Neural cell (in vitro differentiated cells): ENCODE results near the gene CENPX. TPM values are rescaled to one million over a fixed set of nuclear protein-coding genes. Genes with fewer than 3 reads are reported as not detected.

Experiments used
- H2AFZ ChIP-seq: fragments of 200-600, 300-800 bp; sonication (generic), shearing (Covaris generic); 2 replicates; pipeline ENCODE4 v1.6.0; 2014; ENCODE audit warnings: low read depth, mild to moderate bottlenecking, antibody characterized with exemption, low read length, moderate library complexity
- H3F3A ChIP-seq: fragments of 200-600 bp; shearing (Covaris generic); 2 replicates; pipeline ENCODE4 v1.6.1; 2016; ENCODE audit warnings: mild to moderate bottlenecking, moderate library complexity, mixed read lengths, antibody characterized with exemption, low read length; ENCODE audit not compliant: insufficient read depth, poor library complexity, severe bottlenecking
- H3K27ac ChIP-seq: fragments of 200-600, 300-800 bp; sonication (generic), shearing (Covaris generic); 2 replicates; pipeline ENCODE4 v1.5.1; 2014; ENCODE audit warnings: mild to moderate bottlenecking, low read length, moderate library complexity
- H3K27me3 ChIP-seq: fragments of 300-800, 200-600 bp; sonication (generic), shearing (Covaris generic); 2 replicates; pipeline ENCODE4 v1.6.0; 2014; ENCODE audit warnings: mild to moderate bottlenecking, low read depth, low read length, moderate library complexity; ENCODE audit not compliant: insufficient read depth
- H3K36me3 ChIP-seq: fragments of 300-800, 200-600 bp; sonication (generic), shearing (Covaris generic); 2 replicates; pipeline ENCODE4 v1.5.1; 2014; ENCODE audit warnings: mild to moderate bottlenecking, antibody characterized with exemption, low read length, moderate library complexity; ENCODE audit not compliant: insufficient read depth
- H3K4me2 ChIP-seq: fragments of 300-800, 200-600 bp; sonication (generic), shearing (Covaris generic); 2 replicates; pipeline ENCODE4 v1.6.0; 2014; ENCODE audit warnings: mild to moderate bottlenecking, low read length
- H3K4me3 ChIP-seq: fragments of 300-800, 200-600 bp; sonication (generic), shearing (Covaris generic); 2 replicates; pipeline ENCODE4 v1.5.1; 2014; ENCODE audit warnings: mild to moderate bottlenecking, low read length, moderate library complexity
- H3K79me2 ChIP-seq: fragments of 200-600 bp; shearing (Covaris generic); replicated peaks from 2 replicates; pipeline ENCODE4 v1.6.0; 2014; ENCODE audit warnings: mild to moderate bottlenecking, low read length, moderate library complexity; ENCODE audit not compliant: insufficient read depth
- H3K9ac ChIP-seq: fragments of 300-800, 200-600 bp; sonication (generic), shearing (Covaris generic); 2 replicates; pipeline ENCODE4 v1.6.1; 2016; ENCODE audit warnings: mild to moderate bottlenecking, low read length, mixed read lengths
- H3K9me2 ChIP-seq: fragments of 200-600 bp; shearing (Covaris generic); 2 replicates; pipeline ENCODE4 v1.6.1; 2016; ENCODE audit warnings: mild to moderate bottlenecking, low read length, mixed read lengths; ENCODE audit not compliant: insufficient read depth
- H3K9me3 ChIP-seq: fragments of 200-600, 300-800 bp; sonication (generic), shearing (Covaris generic); 2 replicates; pipeline ENCODE4 v1.6.1; 2016; ENCODE audit warnings: mild to moderate bottlenecking, mixed run types, low read length, moderate library complexity, mixed read lengths
- H4K20me1 ChIP-seq: fragments of 200-600 bp; shearing (Covaris generic); 2 replicates; pipeline ENCODE4 v1.6.1; 2016; ENCODE audit warnings: mild to moderate bottlenecking, mixed run types; ENCODE audit not compliant: insufficient read depth
- EP300 ChIP-seq: fragments of 450-650 bp; conservative IDR thresholded peaks from 2 replicates; pipeline ENCODE4 v1.6.1; 2014; ENCODE audit warnings: antibody characterized with exemption, mild to moderate bottlenecking, moderate library complexity; ENCODE audit not compliant: poor library complexity, severe bottlenecking
- EZH2 ChIP-seq: fragments of 200-600, 300-800 bp; shearing (Covaris generic), sonication (generic); IDR thresholded peaks from 2 replicates; pipeline ENCODE4 v1.6.1; 2014; ENCODE audit warnings: antibody characterized with exemption, low read length, borderline replicate concordance, mild to moderate bottlenecking; ENCODE audit not compliant: insufficient read depth, poor library complexity, severe bottlenecking
- MXI1 ChIP-seq: fragments of 450-650 bp; conservative IDR thresholded peaks from 2 replicates; pipeline ENCODE4 v1.6.1; 2014; ENCODE audit warnings: antibody characterized with exemption, mild to moderate bottlenecking; ENCODE audit not compliant: poor library complexity, severe bottlenecking
- POLR2AphosphoS5 ChIP-seq: IDR thresholded peaks from 2 replicates; pipeline ENCODE4 v1.6.1; 2012
- RAD21 ChIP-seq: fragments of 450-650 bp; conservative IDR thresholded peaks from 2 replicates; pipeline ENCODE4 v1.6.1; 2014; ENCODE audit warnings: antibody characterized with exemption, mild to moderate bottlenecking, moderate library complexity
- SMC3 ChIP-seq: fragments of 450-650 bp; conservative IDR thresholded peaks from 2 replicates; pipeline ENCODE4 v1.6.1; 2014; ENCODE audit warnings: antibody characterized with exemption, mild to moderate bottlenecking, moderate library complexity; ENCODE audit not compliant: poor library complexity
- TAF1 ChIP-seq: IDR thresholded peaks from 2 replicates; pipeline ENCODE4 v1.6.1; 2012; ENCODE audit warnings: low read depth
- polyA plus RNA-seq: library from polyadenylated mRNA; depleted of rRNA; stranded (reverse); fragments of >200 nt; gene quantifications from 2 replicates; pipeline ENCODE4 v1.2.3, GENCODE V29; 2014
- TF ChIP-seq, protein P1 (sequence below): fragments of 450-650 bp; IDR thresholded peaks from 2 replicates; pipeline ENCODE4 v1.5.1; 2014; ENCODE audit warnings: antibody characterized with exemption, mild to moderate bottlenecking, moderate library complexity; ENCODE audit not compliant: poor library complexity, severe bottlenecking
- TF ChIP-seq, protein P2 (sequence below): IDR thresholded peaks from 2 replicates; pipeline ENCODE4 v1.6.1; 2012; ENCODE audit warnings: borderline replicate concordance

CENPX gene
- polyA plus RNA-seq, 1 donor from 2014 or later = 205 TPM

- no peaks in the 10 kb centered on the region for H3K27me3 ChIP-seq
- TF ChIP-seq EP300 = no peak
- no peak for TF ChIP-seq RAD21
- TF ChIP-seq MXI1 = no peak
- TF ChIP-seq, protein P1, sequence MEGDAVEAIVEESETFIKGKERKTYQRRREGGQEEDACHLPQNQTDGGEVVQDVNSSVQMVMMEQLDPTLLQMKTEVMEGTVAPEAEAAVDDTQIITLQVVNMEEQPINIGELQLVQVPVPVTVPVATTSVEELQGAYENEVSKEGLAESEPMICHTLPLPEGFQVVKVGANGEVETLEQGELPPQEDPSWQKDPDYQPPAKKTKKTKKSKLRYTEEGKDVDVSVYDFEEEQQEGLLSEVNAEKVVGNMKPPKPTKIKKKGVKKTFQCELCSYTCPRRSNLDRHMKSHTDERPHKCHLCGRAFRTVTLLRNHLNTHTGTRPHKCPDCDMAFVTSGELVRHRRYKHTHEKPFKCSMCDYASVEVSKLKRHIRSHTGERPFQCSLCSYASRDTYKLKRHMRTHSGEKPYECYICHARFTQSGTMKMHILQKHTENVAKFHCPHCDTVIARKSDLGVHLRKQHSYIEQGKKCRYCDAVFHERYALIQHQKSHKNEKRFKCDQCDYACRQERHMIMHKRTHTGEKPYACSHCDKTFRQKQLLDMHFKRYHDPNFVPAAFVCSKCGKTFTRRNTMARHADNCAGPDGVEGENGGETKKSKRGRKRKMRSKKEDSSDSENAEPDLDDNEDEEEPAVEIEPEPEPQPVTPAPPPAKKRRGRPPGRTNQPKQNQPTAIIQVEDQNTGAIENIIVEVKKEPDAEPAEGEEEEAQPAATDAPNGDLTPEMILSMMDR = no peak
- TF ChIP-seq EZH2 = no peak
- TF ChIP-seq, protein P2, sequence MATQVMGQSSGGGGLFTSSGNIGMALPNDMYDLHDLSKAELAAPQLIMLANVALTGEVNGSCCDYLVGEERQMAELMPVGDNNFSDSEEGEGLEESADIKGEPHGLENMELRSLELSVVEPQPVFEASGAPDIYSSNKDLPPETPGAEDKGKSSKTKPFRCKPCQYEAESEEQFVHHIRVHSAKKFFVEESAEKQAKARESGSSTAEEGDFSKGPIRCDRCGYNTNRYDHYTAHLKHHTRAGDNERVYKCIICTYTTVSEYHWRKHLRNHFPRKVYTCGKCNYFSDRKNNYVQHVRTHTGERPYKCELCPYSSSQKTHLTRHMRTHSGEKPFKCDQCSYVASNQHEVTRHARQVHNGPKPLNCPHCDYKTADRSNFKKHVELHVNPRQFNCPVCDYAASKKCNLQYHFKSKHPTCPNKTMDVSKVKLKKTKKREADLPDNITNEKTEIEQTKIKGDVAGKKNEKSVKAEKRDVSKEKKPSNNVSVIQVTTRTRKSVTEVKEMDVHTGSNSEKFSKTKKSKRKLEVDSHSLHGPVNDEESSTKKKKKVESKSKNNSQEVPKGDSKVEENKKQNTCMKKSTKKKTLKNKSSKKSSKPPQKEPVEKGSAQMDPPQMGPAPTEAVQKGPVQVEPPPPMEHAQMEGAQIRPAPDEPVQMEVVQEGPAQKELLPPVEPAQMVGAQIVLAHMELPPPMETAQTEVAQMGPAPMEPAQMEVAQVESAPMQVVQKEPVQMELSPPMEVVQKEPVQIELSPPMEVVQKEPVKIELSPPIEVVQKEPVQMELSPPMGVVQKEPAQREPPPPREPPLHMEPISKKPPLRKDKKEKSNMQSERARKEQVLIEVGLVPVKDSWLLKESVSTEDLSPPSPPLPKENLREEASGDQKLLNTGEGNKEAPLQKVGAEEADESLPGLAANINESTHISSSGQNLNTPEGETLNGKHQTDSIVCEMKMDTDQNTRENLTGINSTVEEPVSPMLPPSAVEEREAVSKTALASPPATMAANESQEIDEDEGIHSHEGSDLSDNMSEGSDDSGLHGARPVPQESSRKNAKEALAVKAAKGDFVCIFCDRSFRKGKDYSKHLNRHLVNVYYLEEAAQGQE = no peak
- no peak for TF ChIP-seq SMC3
- no peak for TF ChIP-seq POLR2AphosphoS5
- TF ChIP-seq TAF1 = no peak
- no peaks in the 10 kb centered on the region for H4K20me1 ChIP-seq
- H3K9me3 ChIP-seq = no peaks in the 10 kb centered on the region
- no peak overlapping the region for H3K4me2 ChIP-seq
- no peaks in the 10 kb centered on the region for H3F3A ChIP-seq
- H2AFZ ChIP-seq = no peak overlapping the region
- no peak overlapping the region for H3K9ac ChIP-seq
- H3K36me3 ChIP-seq = no peaks in the 10 kb centered on the region
- H3K27ac ChIP-seq = no peak overlapping the region
- no peaks in the 10 kb centered on the region for H3K9me2 ChIP-seq
- no peak overlapping the region for H3K4me3 ChIP-seq
- no peaks in the 10 kb centered on the region for H3K79me2 ChIP-seq
These were observed 20.8 kb upstream of the CENPX start for GRCh38 chr17:82043507-82043906.

DNA sequence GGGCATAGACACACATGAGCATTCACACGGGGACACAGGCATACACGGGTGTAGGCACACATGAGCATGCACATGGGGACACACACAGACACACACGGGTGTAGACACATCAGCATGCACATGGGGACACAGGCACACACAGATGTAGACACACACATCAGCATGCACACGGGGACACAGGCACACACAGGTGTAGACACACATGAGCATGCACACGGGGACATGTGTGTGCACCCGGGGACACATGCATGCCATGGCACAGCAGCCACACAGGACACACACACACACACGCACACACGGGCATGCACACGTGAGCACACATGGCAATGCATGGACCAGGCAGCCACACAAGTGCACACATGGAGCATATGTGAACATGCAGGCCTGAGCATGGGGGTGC lies 20.0 kb upstream of the CENPX start:
- H3K4me2 ChIP-seq = no peak overlapping the region
- H3K27ac ChIP-seq = no peak overlapping the region
- H2AFZ ChIP-seq = no peak overlapping the region
- no peaks in the 10 kb centered on the region for H3K9me3 ChIP-seq
- H3K9me2 ChIP-seq = no peaks in the 10 kb centered on the region
- TF ChIP-seq RAD21 (no peak), POLR2AphosphoS5 (no peak), EZH2 (no peak), EP300 (no peak), MXI1 (no peak), TAF1 (no peak), SMC3 (no peak)
- TF ChIP-seq, protein P2 = no peak
- TF ChIP-seq, protein P1 = no peak
- H4K20me1 ChIP-seq = no peaks in the 10 kb centered on the region
- no peaks in the 10 kb centered on the region for H3K36me3 ChIP-seq
- H3K9ac ChIP-seq = no peak overlapping the region
- H3K27me3 ChIP-seq = no peaks in the 10 kb centered on the region
- no peak overlapping the region for H3K4me3 ChIP-seq
- H3F3A ChIP-seq = peaks cover 4% of the 10 kb centered on the region
- H3K79me2 ChIP-seq = no peaks in the 10 kb centered on the region
